Peyer's patch (tissue), 4 donors: ENCODE measurements around the gene FOXC1. TPM values are rescaled to one million over a fixed set of nuclear protein-coding genes. Genes with fewer than 3 reads are reported as not detected.

Source experiments
- DNase-seq, 3 donors: peaks; one replicate each; pipeline ENCODE4 v3.0.0-alpha.2; 2017 to 2019
- H3K27ac ChIP-seq, 4 donors: fragments of 200-600 bp; sonication (generic); one replicate each; pipeline ENCODE4 v1.5.1; 2016 to 2019
- H3K27me3 ChIP-seq, 2 donors: fragments of 200-600 bp; sonication (generic); one replicate each; pipeline ENCODE4 v1.5.1; 2019
- H3K36me3 ChIP-seq, 3 donors: fragments of 200-600 bp; sonication (generic); one replicate each; pipeline ENCODE4 v1.5.1; 2016 to 2019
- H3K4me1 ChIP-seq, 4 donors: fragments of 200-600 bp; sonication (generic); one replicate each; pipeline ENCODE4 v1.5.1; 2016 to 2019
- H3K4me3 ChIP-seq, 4 donors: fragments of 200-600 bp; sonication (generic); 1 replicate in 3 of 4; 2 replicates in 1 of 4; pipeline ENCODE4 v1.5.1; 2016 to 2019; ENCODE audit warnings: mild to moderate bottlenecking in 1 of 4
- H3K9me3 ChIP-seq, 4 donors: fragments of 200-600 bp; sonication (generic); one replicate each; pipeline ENCODE4 v1.5.1; 2016 to 2019; ENCODE audit warnings: mild to moderate bottlenecking in 1 of 4
- CTCF ChIP-seq, 6 experiments: fragments of 450-650 bp in 4 of 6; fragments of 200-600 bp in 2 of 6; sonication (generic) in 1 of 6; IDR thresholded peaks; one replicate each; pipeline ENCODE4 v1.5.1; 2017 to 2019; ENCODE audit warnings: antibody characterized with exemption in 6 of 6, mild to moderate bottlenecking in 3 of 6, moderate library complexity in 1 of 6
- POLR2A ChIP-seq, 2 donors: fragments of 450-650 bp; IDR thresholded peaks; one replicate each; pipeline ENCODE4 v1.5.1; 2017; ENCODE audit warnings: antibody characterized with exemption in 2 of 2, mild to moderate bottlenecking in 2 of 2, moderate library complexity in 2 of 2
- total RNA-seq, 4 donors: library from RNA; depleted of rRNA; stranded (reverse); fragments of >200 nt; gene quantifications; one replicate each; pipeline ENCODE4 v1.1.0, GENCODE V29; 2016

FOXC1 gene
- total RNA-seq, 4 donors from 2014 or later: 1.6 to 3.3 (median 2.7) TPM; not detected in 1

GRCh38 chr6:1636971-1637871 is 27.5 kb downstream of the FOXC1 start:
- H3K27me3 ChIP-seq: no peaks in the 10 kb centered on the region
- H3K36me3 ChIP-seq: peaks cover 0 to 3% (median 0%) of the 10 kb centered on the region in 3 donors
- peak overlapping the region in 3 of 4 donors; percentile 25 to 83 (median 44) for H3K27ac ChIP-seq
- peak in 2 of 3 donors; percentile 70 to 76 for DNase-seq
- peaks cover 0 to 18% (median 2%) of the 10 kb centered on the region in 4 donors for H3K4me1 ChIP-seq
- no peak overlapping the region for H3K4me3 ChIP-seq
- no peaks in the 10 kb centered on the region for H3K9me3 ChIP-seq
- TF ChIP-seq CTCF (IDR thresholded peaks at IDR 0.05) (no peak), POLR2A (IDR thresholded peaks at IDR 0.05) (no peak)

DNA sequence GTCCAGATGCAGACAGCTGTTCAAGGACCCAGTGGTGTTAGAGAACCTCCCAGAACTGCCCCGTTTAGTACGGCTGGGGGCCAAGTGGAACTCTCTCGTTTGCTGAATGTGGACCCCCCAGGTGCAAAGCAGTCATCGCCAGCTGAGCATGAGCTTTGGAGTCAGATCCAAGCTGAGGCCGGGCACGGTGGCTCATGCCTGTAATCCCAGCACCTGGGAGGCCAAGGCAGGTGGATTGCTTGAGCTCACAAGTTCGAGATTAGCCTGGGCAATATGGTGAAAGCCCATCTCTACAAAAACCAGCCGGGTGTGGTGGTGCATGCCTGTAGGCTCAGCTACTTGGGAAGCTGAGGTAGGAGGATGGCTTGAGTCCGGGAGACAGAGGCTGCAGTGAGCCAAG is 29.7 kb downstream of the FOXC1 start:
- no peaks in the 10 kb centered on the region for H3K9me3 ChIP-seq
- peaks cover 0 to 3% (median 0%) of the 10 kb centered on the region in 3 donors for H3K36me3 ChIP-seq
- DNase-seq: peak in 1 of 3 donors; percentile 36
- H3K27ac ChIP-seq: no peak overlapping the region
- TF ChIP-seq POLR2A (IDR thresholded peaks at IDR 0.05): no peak
- no peak for TF ChIP-seq CTCF (IDR thresholded peaks at IDR 0.05)
- H3K4me3 ChIP-seq: no peak overlapping the region
- H3K27me3 ChIP-seq: no peaks in the 10 kb centered on the region
- peaks cover 0 to 18% (median 2%) of the 10 kb centered on the region in 4 donors for H3K4me1 ChIP-seq

DNA sequence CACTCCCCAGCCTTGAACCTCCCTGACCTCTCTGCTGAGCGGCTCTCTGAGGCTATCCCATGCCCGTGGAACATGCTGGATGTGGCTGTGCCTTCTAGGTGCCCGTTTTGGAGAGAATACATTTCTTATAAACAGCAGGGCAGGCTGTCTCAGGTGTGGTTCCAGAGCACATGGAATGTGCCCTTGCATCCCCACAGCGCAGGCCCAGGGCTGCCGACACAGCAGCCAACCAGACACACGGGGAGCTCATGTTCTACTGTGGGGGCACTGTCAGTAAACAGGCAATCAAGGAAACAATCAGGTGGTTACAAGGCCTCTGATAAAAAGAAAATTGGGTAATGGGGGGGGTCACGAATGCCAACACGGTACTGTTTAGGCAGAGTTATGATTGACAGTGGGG is 30.8 kb downstream of the FOXC1 start:
- H3K36me3 ChIP-seq: peaks cover 0 to 3% (median 0%) of the 10 kb centered on the region in 3 donors
- no peak overlapping the region for H3K4me3 ChIP-seq
- no peak overlapping the region for H3K27ac ChIP-seq
- no peaks in the 10 kb centered on the region for H3K9me3 ChIP-seq
- TF ChIP-seq POLR2A (IDR thresholded peaks at IDR 0.05) (no peak), CTCF (IDR thresholded peaks at IDR 0.05) (no peak)
- DNase-seq: no peak
- peaks cover 0 to 18% (median 2%) of the 10 kb centered on the region in 4 donors for H3K4me1 ChIP-seq
- H3K27me3 ChIP-seq: no peaks in the 10 kb centered on the region

DNA sequence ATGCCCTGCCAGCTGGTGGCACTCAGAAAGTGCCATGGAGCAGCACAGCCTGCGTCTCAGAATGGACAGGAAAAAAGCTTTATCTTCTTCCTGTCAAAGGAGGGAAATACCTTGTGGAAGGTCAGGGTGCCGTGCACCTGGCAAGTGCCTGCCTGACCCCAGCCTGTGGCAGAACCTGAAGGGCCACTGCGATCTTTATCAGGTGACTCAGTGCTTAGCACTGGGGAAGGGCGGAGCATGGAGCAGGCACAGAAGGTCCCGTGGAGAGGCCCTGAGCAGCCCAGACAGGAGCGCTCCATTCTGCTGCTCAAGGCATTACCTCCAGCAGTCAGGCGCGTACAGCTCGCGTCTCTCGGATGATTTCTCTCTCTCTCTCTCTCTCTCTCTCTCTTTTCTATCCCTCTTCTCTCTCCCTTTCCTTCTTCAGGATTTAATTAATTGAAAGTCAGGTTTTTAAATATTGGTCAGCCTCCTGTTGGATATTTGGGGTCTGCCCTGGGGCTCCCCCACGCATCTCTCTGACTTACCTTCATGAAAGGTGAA is 31.7 kb downstream of the FOXC1 start:
- Histone ChIP-seq H3K4me1 (peaks cover 0 to 16% (median under 1%) of the 10 kb centered on the region in 4 donors), H3K4me3 (no peak overlapping the region), H3K27me3 (no peaks in the 10 kb centered on the region), H3K36me3 (peaks cover 0 to 3% (median 0%) of the 10 kb centered on the region in 3 donors), H3K27ac (peak overlapping the region in 1 of 4 donors; percentile 4), H3K9me3 (no peaks in the 10 kb centered on the region)
- peak in 2 of 3 donors; percentile 81 to 88 for DNase-seq
- peak in 1 of 2 donors; percentile 12 for TF ChIP-seq POLR2A (IDR thresholded peaks at IDR 0.05)
- TF ChIP-seq CTCF (IDR thresholded peaks at IDR 0.05): peak in 2 of 6 experiments; percentile 12 to 38

DNA sequence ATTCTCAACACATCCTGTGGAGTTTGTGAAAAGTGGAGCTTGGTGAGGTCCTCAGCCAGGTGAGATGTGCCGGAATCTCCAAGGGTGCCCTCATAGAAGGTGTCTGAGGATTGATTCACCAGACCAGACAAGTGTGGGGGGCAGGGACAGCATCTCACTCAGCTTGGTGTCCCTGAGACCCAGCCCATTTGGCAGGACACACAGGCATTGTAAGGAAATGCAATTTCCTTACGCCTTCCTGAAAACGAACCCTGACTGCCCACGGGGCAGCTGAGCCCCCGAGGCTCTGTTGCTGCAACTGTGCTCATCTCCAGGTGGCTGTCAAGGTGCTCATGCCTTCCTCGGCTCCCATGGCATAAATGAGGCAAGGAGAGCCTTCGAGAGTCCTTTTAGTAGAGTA is 33.4 kb downstream of the FOXC1 start:
- Histone ChIP-seq H3K4me1 (peaks cover 0 to 3% (median 0%) of the 10 kb centered on the region in 4 donors), H3K9me3 (no peaks in the 10 kb centered on the region), H3K4me3 (no peak overlapping the region), H3K27me3 (no peaks in the 10 kb centered on the region), H3K27ac (no peak overlapping the region), H3K36me3 (peaks cover 0 to 3% (median 0%) of the 10 kb centered on the region in 3 donors)
- DNase-seq: no peak
- TF ChIP-seq CTCF (IDR thresholded peaks at IDR 0.05) (no peak), POLR2A (IDR thresholded peaks at IDR 0.05) (no peak)
